ENCODE measurements around the gene C2orf76.
"Not testable (repeated sequence)": the region's sequence is repeated elsewhere in the genome, so short reads cannot be mapped to it uniquely, and the experiment has no call there.

Gene C2orf76

DNA sequence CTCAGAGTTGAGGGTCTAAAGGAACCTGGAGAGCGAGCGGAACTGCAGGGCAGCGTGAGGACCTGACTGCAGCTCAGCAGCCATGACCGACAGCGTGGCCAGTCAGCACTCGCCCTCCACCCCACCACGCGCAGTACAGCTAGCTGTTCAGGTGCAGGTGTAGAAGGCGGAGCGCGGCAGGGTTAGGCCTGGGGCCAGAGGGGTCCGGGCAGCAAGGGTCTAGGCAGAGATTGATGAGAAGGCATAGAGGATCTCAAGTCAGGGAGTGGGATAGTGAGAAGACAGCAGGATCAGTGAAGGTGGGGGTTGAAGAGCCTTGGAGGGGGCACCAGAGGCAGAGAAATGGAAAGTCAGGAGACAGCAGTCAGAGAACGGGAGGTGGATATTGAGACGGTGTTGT lies 72.0 kb downstream of the C2orf76 start:
- DNase-seq (ENCODE audit: low read depth in 2 of 2), result no peak

DNA sequence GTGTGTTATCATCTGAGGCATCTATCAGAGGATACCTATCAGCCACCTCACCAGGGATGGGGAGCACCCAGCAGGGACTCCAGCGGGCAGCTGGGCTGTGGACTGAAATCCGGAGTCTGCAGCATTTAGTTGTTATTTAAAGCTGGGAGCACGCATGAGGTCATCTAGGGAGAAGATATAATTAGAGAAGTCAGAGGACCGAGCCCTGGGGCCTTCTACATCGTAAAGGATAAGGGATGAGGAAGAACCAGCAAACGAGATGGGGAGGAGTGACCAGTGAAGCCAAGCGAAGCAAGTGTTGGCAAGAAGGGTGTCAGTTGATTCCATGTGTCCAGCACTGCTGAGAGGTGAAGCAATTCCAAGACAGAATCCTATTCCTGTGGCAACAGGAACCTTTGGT lies 72.7 kb downstream of the C2orf76 start:
- DNase-seq (ENCODE audit: low read depth in 2 of 2), result no peak

DNA sequence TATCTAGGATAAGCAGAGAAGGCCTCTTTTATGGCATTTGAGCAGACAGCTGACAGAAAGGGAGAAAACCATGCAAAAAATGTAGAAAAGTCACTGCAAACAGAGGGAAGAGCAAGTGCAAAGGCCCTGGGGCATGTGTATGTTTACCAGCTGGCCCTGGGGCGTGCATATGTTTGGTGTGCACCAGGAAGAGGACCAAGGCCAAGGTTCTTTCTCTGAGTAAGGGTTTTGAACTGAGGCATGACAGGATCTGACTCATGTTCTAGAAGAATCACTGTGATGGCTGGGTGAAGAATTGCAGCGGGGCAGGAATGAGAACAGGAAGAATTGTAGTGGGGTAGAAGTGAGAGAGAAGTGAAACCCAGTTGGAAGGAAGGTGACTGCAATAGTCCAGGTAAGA lies 73.4 kb downstream of the C2orf76 start:
- no peak for DNase-seq (ENCODE audit: low read depth in 2 of 2)

DNA sequence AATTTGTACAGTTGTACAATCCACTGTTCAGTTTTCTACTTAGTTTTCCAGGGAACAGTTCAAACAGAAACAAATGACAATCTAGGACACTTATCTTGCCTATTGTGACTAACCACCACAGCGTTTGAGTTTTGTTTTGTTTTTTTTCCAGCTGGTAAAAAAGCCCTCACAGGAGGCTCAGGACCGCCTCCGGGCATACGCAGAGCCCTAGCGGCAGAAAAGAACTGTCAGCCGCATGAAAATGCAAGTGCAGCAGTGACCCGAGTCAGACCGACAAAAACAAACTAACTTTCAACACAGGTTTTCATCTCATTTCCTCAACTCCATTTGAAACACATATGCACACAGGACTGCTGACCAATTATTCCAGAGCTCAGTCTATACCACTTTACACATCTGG lies 74.4 kb downstream of the C2orf76 start:
- no peak for DNase-seq (ENCODE audit: low read depth in 2 of 2)

DNA sequence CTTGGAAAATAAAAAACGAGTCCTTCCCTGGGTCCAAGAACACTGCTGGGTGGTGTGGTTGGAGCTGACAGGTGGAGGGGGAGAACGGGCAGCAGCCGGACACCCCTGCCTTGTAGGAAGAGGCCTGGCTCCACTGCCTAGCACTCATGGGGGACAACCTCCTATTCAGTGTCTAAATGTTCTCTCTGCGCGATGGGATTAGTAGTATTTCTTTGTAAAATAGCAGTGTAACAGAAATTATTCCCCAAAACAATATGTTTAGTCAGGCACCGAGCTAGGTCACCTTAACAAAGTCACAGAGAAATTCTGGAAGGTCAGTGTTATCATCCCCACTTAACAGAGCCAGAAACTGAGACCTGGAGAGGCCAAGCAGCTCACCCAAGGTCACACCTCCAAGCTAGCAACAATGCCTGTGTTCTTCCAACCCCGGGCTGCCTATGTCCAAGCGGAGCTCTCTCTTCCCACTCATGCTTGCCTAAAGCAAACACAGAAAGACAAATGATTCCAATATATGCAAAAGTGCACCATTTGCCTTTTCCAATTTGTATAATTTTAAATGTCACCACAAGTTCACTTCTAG lies 75.0 kb downstream of the C2orf76 start:
- DNase-seq (ENCODE audit: low read depth in 2 of 2), result no peak

DNA sequence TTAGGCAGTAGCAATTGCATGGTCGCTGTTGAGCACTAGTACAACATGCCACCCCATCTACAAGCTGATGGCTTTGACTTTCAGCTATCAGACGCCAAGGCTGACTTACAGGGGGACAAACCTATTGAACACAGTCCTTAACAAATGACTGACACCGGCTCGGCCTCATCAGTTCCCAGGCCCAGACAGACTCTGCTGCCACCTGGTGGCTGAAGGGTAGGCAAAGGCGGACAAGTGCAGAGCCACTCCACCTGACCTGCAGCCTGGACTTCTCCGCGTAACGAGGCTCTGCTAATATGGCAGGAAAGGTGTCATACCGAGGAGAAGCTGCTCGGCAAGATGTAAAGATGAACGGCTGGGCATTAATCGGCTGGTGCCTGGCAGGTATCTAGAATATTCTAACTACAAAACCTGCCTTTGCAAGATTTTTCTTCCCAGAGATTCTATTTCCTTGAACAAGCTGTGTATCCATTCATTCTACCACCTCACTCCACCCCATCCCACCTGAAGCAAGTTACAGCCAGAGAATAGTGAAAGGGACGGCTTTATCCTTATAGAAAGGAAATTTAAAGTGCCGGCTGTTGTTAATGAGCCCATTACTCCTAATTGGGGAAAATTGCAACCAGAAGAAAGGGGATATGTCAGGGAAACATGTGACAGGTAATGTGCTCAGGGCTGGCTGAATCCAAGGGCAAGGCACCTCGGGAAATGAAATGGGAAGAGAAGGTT lies 75.6 kb downstream of the C2orf76 start:
- DNase-seq (ENCODE audit: low read depth in 2 of 2), result peak; percentile 43 to 53

DNA sequence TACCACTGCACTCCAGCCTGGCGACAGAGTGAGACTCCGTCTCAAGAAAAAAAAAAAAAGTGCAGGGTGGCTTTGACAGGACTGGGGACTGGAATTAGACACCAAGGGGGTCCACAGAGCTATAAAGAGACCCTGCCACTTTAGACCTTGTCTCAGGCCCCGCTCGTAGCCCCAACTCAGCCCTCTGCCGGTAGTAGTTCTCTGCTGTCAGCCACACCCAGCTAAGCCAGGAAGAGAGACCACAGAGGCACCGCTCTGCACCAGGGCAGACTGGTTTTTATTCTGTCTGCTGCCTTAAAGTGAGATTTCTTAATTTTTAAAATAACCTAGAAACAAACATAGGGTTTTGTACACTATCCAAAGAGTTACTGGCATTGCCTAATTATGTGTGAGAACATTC lies 77.0 kb downstream of the C2orf76 start:
- no peak for DNase-seq (ENCODE audit: low read depth in 2 of 2)

DNA sequence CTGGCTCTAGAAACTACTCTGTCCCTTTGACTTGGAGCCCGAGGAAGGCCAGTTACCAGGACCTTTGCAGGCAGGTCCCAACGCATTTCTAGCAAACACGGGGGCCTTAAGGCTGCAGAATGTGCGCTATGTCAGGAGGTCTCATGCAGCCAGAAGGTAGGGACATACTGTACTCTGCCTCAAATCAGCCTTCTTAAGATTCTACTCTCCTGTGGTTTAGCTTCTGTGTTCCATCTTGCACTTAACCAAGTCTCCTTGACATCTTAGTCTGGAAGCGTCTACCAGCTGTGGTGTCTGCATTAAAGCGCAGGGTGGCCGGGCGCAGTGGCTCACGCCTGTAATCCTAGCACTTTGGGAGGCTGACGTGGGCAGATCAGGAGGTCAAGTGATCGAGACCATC lies 77.5 kb downstream of the C2orf76 start:
- no peak for DNase-seq (ENCODE audit: low read depth in 2 of 2)

DNA sequence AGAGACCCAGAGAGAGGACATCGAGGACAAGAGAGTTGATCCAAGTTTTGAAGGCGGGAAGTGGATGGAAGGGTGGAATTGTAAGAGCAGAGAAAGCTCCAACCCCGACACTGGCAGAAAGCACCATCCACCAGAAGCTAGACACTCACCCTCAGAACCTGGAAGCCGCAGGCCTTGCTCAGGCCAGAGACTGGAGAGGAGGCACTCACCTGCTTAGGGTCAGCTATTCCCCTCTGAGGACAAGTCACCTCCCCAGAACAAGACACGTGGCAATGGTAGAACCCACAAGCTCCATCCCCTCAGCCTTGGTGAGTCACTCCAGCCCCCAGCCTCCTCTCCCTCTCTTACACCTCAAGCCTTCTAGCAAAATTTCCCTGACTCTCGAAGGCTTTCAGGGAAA lies 78.1 kb downstream of the C2orf76 start:
- DNase-seq (ENCODE audit: low read depth in 2 of 2), result no peak

DNA sequence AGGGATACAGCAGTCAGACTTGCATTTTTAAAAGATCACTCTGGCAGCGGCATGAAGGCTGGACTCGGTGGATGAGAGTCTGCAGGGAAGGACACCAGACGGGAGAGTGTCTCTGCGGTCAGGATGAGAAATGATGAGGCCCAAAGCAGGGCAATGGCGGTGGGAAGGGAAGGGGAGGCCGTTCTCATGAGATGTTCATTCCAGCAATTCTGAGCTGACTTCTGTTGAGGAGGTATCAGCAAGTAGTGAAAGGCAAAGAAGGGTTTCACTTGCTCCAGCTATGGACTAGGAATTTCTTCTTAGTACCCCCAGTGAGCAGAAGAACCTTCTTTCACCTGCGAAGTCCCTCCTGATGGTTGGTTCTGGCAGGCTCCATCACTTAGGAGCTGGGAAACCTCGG lies 80.0 kb downstream of the C2orf76 start:
- DNase-seq (ENCODE audit: low read depth in 2 of 2), result no peak

DNA sequence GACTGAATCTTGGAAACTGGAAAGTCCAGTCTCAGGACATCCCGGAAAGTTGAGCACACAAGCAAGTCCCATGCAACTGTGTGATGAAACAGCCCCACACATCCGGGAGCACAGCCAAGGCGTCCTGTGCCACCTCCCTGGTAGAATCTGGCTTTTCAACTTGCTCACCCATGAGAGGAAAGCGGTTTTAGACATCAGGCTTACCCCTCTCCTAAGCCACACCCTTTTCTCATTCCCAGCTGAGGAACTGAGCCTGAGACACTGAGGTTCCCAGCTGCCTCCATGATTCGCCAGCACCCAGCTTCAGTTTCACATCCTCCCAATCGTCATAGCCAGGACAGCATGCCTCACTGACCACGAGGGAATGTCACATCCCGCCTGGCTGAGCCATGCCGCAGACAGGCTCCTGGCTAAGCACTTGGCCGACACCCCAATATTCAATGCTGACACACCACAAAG lies 82.7 kb downstream of the C2orf76 start:
- DNase-seq (ENCODE audit: low read depth in 2 of 2), result no peak

DNA sequence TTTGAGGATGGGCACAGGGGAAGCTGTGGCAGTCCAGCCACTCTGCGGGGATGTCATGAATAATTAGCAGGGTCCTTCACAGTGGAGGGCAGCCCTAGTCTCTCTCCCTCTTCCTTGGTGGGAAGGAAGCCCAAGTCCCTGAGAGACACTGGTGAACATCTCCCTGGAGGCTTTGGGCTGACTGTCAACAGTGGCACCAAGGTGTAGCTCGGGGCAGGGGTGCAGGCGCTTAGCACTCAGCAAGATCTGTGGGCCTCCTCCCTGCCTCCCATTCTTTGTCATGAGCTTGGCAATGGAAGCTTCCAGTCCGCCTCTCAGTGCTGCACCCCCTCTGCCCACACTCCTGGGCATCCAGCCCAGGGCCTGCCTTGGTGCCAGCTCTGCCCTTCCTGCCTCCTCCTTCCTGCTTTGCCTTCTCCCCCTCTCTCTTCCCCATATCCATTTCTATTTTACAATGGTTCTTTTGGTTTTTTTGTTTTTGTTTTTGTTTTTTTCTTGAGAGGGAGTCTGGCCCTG lies 83.6 kb downstream of the C2orf76 start:
- no peak for DNase-seq (ENCODE audit: low read depth in 2 of 2)

DNA sequence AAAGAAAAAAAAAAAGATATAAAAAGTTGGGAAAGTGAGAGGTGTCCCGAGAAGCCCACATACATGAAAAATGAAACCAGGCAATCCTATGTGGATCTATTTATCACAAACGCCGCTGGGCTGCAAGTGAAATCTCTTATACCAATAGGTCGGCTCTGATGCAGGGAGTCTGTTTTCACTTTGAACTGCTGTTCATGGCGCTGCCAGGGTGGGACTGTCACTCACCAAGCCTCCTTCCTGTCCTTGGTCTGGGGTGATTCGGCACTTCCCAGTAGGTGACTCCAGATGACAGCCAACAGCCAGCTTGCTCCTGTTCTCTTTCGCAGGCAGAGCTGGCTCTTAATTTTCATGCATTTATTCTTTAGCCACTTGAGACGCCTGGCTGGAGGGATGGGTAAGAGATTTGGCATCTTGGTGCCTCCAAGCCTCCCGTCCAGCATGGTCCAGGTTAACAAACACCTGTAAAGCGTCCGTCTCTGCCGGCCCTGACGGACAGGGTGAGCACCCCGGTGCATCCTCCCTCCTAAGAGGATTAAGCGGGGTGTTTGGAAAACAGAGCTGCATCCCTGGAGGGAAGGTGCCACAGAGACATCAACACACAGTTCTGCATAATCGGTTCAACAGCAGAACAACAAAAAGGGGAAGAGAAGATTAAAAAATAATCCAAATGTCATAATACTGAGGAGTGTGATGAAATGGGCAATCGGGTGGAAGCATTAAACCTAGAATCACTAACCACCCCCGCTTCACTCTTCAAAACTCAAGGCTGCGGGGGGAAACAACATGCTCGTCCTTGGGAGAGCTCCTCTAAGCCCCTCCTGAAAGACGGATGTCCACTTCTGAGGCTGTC lies 84.3 kb downstream of the C2orf76 start:
- DNase-seq (ENCODE audit: low read depth in 2 of 2), result no peak

DNA sequence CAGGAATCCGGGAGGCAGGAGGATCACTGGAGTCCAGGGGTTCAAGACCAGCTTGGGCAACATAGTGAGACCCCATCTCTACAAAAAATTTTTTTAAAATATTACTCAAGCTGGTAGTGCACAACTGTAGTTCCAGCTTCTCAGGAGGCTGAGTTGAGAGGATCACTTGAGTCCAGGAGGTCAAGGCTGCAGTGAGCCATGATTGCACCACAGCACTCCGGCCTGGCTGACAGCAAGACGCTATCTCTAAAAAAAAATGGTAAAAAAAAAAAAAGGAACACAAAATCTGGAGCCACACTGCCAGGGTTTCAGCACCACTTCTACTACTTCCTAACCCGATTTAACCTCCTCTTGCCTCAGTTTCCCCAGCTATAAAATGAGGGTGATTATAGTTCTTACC lies 86.0 kb downstream of the C2orf76 start:
- no peak for DNase-seq (ENCODE audit: low read depth in 2 of 2)

DNA sequence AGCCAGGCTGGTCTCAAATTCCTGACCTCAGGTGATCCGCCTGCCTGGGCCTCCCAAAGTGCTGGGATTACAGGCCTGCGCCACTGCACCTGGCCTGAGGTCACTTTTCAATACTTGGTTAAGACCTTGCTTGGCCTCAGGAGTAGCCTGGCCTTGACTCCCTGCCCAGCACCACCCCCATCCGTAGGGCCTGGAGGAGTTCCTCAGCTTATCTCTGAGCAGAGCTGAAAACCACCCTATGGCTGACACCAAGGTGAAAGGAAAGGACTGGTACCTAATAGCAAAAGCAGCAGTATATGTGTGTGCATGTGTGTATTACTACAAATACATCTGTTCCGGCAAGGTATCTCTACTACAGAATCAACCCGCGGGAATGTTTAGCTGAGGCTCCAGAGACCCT lies 87.0 kb downstream of the C2orf76 start:
- no peak for DNase-seq (ENCODE audit: low read depth in 2 of 2)

DNA sequence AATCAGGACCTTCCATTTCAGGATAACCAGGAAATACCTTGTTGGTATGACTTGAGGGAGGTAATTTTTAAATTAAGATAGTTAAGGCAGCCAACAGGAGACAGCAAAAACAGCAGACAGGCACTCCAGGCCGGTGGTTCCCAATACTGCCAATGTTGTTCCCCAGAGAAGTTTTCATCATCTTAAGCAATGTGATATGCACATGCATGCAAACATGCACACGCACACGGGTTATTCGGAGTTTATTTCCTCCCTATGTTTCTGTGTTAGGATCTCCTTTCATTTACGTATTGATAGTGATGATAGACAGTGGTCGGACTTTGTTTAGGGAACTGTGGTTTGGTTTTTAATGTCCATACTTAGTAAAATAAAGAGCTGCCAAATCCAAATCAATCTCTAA lies 87.7 kb downstream of the C2orf76 start:
- DNase-seq (ENCODE audit: low read depth in 2 of 2), result no peak

DNA sequence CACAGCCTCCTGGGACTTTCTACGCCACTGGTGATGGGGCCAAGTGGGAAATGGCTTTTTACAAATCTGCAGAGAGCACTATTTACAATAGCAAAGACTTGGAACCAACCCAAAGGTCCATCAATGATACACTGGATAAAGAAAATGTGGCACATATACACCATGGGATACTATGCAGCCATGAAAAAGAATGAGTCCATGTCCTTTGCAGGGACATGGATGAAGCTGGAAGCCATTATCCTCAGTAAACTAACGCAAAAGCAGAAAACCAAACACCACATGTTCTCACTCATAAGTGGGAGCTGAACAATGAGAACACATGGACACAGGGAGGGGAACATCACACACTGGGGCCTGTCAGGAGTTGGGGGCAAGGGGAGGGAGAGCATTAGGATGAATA lies 88.2 kb downstream of the C2orf76 start:
- not testable (repeated sequence) for DNase-seq (ENCODE audit: low read depth in 2 of 2)

DNA sequence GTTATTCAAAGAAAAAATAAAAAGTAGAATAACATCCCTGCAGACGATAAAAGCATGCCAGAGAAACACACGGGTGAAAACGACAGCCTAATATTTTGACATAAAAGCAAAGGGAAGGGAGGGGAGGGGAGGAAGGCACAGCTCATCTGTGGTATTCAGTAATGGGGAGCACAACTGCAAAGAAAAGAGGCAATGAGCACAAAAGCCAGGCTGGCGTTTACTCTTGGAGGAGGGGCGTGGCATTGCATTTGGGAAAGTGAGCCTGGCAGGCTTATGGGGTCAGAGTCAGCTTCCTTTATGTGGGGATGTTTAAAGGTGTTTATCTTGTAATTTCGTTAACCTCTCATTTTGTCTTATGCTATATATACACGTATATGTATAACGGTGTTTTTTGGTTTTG lies 89.8 kb downstream of the C2orf76 start:
- DNase-seq (ENCODE audit: low read depth in 2 of 2), result no peak

DNA sequence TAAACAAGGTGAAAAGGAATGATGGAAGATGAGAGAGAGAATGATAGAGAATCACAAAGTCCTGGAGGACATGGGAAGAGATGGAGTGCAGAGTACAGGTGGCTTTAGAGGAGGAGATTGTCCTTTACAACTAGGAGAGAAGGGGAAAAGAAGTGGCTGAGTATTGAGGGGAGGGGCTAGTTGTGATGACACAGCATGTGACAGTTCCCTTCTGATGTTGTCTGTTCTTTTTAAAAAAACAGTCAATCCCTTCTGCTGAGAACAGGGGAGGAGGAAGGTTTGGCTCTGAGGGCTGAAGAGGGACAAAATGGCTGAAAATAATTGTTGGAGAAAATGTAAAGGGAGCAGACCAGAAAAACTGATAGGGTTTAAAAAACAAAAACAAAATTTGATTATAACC lies 99.0 kb downstream of the C2orf76 start:
- DNase-seq (ENCODE audit: low read depth in 2 of 2), result no peak

DNA sequence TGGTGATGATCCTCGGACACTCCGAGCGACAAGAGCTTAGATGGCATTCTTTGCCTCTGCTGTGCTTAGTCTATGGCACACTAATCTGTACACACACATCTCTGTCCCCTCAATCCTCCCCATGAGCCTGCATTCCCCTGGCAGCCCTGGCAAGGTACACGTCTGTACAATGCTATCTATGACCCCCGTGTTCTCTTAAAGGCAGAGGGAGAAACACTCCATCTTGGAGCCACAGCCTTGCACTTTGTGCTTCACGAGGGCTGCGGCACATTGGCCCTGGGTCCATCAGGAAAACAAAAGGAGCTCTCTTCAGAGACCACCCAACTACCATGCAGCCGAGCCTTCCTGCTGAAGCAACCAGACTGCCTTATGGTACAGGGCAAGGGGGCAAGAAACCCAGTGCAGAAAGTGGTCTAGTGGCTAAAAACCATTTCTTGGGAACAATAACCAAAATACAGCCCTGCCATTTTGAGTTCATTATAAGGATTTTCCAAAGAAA lies 100.5 kb downstream of the C2orf76 start:
- no peak for DNase-seq (ENCODE audit: low read depth in 2 of 2)

DNA sequence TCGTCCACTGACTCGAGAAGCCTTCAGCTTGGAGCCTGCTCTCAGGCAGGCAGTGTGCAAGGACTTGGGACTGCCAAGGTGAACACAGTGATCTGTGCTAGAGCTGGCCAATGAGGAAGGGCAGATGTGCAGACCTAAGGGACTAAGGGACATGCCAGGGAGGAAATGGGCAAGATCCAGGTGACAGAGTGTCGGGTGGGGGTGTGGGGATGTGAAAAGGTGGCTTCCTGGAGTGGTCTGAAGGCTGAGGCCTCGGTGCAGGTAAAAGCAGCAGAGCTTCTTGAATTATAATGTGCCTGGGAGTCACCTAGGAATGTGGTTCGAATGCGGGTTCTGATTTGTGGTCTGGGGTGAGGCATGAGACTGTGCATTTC lies 101.0 kb downstream of the C2orf76 start:
- no peak for DNase-seq (ENCODE audit: low read depth in 2 of 2)

All from stimulated activated CD8-positive, alpha-beta memory T cell treated with anti-CD3 and anti-CD28 coated beads, Interleukin-2, amount 100 ng/mL, for 1 hour (primary cell).